Lower leg skin (tissue), 3 donors: ENCODE measurements around the gene ARHGEF11.

Source experiments
- POLR2A ChIP-seq, 2 donors: fragments of 450-650 bp; IDR thresholded peaks; one replicate each; pipeline ENCODE4 v1.6.1; 2016 to 2017; ENCODE audit warnings: antibody characterized with exemption in 2 of 2, mild to moderate bottlenecking in 1 of 2, moderate library complexity in 1 of 2
- TF ChIP-seq, protein P1 (sequence below), 3 donors: fragments of 450-650 bp; IDR thresholded peaks; one replicate each; pipeline ENCODE4 v1.5.1; 2016; ENCODE audit warnings: antibody characterized with exemption in 3 of 3, mild to moderate bottlenecking in 3 of 3, moderate library complexity in 2 of 3

DNA sequence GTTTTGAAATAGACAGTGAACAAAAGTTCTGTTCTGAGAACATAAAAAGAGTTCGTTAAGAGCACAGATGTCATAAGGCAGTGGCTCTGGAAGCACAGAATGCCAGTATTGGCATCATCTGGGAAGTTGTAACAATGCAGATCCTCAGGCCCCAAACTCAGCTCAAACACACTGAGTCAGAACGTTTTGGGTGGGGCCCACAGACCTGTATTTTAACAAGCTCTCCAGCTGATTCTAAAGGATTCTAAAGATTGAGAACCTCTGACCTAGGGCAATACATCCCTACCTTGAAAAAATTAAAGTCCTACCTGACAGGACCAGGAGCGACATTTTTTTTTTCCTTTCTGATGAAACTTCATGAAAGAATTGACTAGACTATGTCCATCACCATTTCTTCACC, 13.2 kb downstream of the ARHGEF11 start:
- TF ChIP-seq, protein P1, sequence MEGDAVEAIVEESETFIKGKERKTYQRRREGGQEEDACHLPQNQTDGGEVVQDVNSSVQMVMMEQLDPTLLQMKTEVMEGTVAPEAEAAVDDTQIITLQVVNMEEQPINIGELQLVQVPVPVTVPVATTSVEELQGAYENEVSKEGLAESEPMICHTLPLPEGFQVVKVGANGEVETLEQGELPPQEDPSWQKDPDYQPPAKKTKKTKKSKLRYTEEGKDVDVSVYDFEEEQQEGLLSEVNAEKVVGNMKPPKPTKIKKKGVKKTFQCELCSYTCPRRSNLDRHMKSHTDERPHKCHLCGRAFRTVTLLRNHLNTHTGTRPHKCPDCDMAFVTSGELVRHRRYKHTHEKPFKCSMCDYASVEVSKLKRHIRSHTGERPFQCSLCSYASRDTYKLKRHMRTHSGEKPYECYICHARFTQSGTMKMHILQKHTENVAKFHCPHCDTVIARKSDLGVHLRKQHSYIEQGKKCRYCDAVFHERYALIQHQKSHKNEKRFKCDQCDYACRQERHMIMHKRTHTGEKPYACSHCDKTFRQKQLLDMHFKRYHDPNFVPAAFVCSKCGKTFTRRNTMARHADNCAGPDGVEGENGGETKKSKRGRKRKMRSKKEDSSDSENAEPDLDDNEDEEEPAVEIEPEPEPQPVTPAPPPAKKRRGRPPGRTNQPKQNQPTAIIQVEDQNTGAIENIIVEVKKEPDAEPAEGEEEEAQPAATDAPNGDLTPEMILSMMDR (IDR thresholded peaks at IDR 0.05): no peak
- TF ChIP-seq POLR2A (IDR thresholded peaks at IDR 0.05): no peak
